ENCODE measurements around the gene KIFC3. TPM values are rescaled to one million over a fixed set of nuclear protein-coding genes. Genes with fewer than 3 reads are reported as not detected.

The KIFC3 gene
- total and polyA plus RNA-seq, 2 of the 13 experiments (the other 11 are each of a cell fraction or from before 2014, with no cell fraction given): 42.1 to 45.3 TPM

DNA sequence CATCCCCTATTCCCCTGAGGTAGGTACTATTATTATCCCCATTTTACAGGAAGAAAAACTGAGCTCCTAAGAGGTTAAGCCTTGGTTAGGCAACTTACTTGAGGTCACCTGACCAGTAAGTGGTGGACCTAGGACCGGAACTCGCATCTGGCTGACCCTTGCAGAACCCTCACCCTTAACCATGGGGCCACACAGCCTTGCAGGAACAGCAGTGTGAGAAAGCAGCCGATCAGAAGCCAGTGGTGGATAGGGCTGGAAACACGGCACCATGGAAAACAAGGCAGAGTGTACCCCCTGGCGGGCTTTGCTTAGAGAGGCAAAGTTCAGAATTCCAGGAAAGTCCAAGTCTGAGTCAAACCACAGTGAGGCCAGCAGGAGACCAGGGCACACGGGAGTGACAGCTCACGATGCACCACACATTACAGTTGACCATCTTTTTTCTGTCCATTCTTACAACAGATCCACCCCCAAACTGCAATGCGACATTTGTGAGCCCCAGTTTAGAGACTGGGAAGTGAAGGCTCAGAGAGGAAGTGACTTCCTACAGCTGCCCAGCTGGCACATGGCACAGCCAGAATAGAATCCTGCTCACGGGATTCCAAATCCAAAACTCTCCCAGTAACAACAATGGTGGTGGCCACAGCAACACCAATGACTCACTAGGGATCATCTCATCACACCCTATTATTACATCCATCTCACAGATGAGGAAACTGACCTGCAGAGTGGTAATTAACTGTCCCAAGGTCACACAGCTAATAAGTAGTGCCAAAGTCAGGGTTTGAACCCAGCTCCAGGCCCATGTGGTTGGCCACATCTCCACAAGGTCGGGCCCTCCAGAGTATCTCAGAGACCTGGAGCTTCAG lies 20.3 kb downstream of the KIFC3 start (continued):
- TF ChIP-seq SATB2 (CRISPR knock-in tag; IDR thresholded peaks at IDR 0.05): no peak
- no peak for TF ChIP-seq SOX6 (IDR thresholded peaks at IDR 0.05)
- peak; percentile 67 for TF ChIP-seq SOX6 (CRISPR knock-in tag; IDR thresholded peaks at IDR 0.05)
- TF ChIP-seq MBNL3 (CRISPR knock-in tag; conservative IDR thresholded peaks at IDR 0.05): 0 out of 2 replicates have a peak, but pooled peaks have one; percentile 85
- 0 out of 2 replicates have a peak, but pooled peaks have one; percentile 62 for TF ChIP-seq TGIF2 (CRISPR knock-in tag; IDR thresholded peaks at IDR 0.05)
- TF ChIP-seq, protein P1, sequence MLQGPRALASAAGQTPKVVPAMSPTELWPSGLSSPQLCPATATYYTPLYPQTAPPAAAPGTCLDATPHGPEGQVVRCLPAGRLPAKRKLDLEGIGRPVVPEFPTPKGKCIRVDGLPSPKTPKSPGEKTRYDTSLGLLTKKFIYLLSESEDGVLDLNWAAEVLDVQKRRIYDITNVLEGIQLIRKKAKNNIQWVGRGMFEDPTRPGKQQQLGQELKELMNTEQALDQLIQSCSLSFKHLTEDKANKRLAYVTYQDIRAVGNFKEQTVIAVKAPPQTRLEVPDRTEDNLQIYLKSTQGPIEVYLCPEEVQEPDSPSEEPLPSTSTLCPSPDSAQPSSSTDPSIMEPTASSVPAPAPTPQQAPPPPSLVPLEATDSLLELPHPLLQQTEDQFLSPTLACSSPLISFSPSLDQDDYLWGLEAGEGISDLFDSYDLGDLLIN (CRISPR knock-in tag; IDR thresholded peaks at IDR 0.05; ENCODE audit: borderline replicate concordance): no peak
- TF ChIP-seq ZSCAN9 (CRISPR knock-in tag; IDR thresholded peaks at IDR 0.05; ENCODE audit: borderline replicate concordance): no peak
- no peak for TF ChIP-seq RORA (CRISPR knock-in tag; IDR thresholded peaks at IDR 0.05)
- TF ChIP-seq SNRNP70 (IDR thresholded peaks at IDR 0.05; ENCODE audit: low read depth, low read length): no peak
- TF ChIP-seq, protein P2, sequence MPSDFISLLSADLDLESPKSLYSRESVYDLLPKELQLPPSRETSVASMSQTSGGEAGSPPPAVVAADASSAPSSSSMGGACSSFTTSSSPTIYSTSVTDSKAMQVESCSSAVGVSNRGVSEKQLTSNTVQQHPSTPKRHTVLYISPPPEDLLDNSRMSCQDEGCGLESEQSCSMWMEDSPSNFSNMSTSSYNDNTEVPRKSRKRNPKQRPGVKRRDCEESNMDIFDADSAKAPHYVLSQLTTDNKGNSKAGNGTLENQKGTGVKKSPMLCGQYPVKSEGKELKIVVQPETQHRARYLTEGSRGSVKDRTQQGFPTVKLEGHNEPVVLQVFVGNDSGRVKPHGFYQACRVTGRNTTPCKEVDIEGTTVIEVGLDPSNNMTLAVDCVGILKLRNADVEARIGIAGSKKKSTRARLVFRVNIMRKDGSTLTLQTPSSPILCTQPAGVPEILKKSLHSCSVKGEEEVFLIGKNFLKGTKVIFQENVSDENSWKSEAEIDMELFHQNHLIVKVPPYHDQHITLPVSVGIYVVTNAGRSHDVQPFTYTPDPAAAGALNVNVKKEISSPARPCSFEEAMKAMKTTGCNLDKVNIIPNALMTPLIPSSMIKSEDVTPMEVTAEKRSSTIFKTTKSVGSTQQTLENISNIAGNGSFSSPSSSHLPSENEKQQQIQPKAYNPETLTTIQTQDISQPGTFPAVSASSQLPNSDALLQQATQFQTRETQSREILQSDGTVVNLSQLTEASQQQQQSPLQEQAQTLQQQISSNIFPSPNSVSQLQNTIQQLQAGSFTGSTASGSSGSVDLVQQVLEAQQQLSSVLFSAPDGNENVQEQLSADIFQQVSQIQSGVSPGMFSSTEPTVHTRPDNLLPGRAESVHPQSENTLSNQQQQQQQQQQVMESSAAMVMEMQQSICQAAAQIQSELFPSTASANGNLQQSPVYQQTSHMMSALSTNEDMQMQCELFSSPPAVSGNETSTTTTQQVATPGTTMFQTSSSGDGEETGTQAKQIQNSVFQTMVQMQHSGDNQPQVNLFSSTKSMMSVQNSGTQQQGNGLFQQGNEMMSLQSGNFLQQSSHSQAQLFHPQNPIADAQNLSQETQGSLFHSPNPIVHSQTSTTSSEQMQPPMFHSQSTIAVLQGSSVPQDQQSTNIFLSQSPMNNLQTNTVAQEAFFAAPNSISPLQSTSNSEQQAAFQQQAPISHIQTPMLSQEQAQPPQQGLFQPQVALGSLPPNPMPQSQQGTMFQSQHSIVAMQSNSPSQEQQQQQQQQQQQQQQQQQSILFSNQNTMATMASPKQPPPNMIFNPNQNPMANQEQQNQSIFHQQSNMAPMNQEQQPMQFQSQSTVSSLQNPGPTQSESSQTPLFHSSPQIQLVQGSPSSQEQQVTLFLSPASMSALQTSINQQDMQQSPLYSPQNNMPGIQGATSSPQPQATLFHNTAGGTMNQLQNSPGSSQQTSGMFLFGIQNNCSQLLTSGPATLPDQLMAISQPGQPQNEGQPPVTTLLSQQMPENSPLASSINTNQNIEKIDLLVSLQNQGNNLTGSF (CRISPR knock-in tag; IDR thresholded peaks at IDR 0.05): no peak
- TF ChIP-seq ZFAT (CRISPR knock-in tag; conservative IDR thresholded peaks at IDR 0.05): no peak
- TF ChIP-seq, protein P3, sequence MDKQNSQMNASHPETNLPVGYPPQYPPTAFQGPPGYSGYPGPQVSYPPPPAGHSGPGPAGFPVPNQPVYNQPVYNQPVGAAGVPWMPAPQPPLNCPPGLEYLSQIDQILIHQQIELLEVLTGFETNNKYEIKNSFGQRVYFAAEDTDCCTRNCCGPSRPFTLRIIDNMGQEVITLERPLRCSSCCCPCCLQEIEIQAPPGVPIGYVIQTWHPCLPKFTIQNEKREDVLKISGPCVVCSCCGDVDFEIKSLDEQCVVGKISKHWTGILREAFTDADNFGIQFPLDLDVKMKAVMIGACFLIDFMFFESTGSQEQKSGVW (CRISPR knock-in tag; IDR thresholded peaks at IDR 0.05; ENCODE audit: borderline replicate concordance): no peak
- 0 out of 2 replicates have a peak, but pooled peaks have one; percentile 67 for TF ChIP-seq KLF12 (CRISPR knock-in tag; IDR thresholded peaks at IDR 0.05; ENCODE audit: borderline replicate concordance)
- no peak for TF ChIP-seq ZNF296 (CRISPR knock-in tag; conservative IDR thresholded peaks at IDR 0.05)
- TF ChIP-seq MAF1 (CRISPR knock-in tag; IDR thresholded peaks at IDR 0.05; ENCODE audit: borderline replicate concordance): no peak
- TF ChIP-seq, protein P4, sequence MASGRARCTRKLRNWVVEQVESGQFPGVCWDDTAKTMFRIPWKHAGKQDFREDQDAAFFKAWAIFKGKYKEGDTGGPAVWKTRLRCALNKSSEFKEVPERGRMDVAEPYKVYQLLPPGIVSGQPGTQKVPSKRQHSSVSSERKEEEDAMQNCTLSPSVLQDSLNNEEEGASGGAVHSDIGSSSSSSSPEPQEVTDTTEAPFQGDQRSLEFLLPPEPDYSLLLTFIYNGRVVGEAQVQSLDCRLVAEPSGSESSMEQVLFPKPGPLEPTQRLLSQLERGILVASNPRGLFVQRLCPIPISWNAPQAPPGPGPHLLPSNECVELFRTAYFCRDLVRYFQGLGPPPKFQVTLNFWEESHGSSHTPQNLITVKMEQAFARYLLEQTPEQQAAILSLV (CRISPR knock-in tag; IDR thresholded peaks at IDR 0.05; ENCODE audit: borderline replicate concordance): peak; percentile 87; the same call in 1 of the 2 replicates
- TF ChIP-seq, protein P5, sequence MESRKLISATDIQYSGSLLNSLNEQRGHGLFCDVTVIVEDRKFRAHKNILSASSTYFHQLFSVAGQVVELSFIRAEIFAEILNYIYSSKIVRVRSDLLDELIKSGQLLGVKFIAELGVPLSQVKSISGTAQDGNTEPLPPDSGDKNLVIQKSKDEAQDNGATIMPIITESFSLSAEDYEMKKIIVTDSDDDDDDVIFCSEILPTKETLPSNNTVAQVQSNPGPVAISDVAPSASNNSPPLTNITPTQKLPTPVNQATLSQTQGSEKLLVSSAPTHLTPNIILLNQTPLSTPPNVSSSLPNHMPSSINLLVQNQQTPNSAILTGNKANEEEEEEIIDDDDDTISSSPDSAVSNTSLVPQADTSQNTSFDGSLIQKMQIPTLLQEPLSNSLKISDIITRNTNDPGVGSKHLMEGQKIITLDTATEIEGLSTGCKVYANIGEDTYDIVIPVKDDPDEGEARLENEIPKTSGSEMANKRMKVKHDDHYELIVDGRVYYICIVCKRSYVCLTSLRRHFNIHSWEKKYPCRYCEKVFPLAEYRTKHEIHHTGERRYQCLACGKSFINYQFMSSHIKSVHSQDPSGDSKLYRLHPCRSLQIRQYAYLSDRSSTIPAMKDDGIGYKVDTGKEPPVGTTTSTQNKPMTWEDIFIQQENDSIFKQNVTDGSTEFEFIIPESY (CRISPR knock-in tag; IDR thresholded peaks at IDR 0.05): peak; percentile 55; the same call in 1 of the 2 replicates
- TF ChIP-seq PRPF4 (IDR thresholded peaks at IDR 0.05; ENCODE audit: low read depth, low read length, poor library complexity, severe bottlenecking): no peak

Measured in HepG2 (cell line).